Fibroblast of villous mesenchyme (primary cell): Measurements from ENCODE around the gene CACNG1. TPM values are rescaled to one million over a fixed set of nuclear protein-coding genes. Genes with fewer than 3 reads are reported as not detected.

Experiments
- DNase-seq: peaks from one replicate; pipeline ENCODE4 v3.0.0-alpha.2; 2010; ENCODE audit warnings: low read depth
- H3K4me3 ChIP-seq: 2 replicates; pipeline ENCODE4 v1.5.1; 2011; ENCODE audit warnings: low read depth, mild to moderate bottlenecking, low read length
- CTCF ChIP-seq: IDR thresholded peaks from 2 replicates; pipeline ENCODE4 v1.5.1; 2012; ENCODE audit warnings: low read depth, mild to moderate bottlenecking, low read length; ENCODE audit not compliant: insufficient read depth
- total RNA-seq: library from RNA; depleted of rRNA; stranded (reverse); fragments of >200 nt; gene quantifications from 2 replicates; pipeline ENCODE4 v1.2.3, GENCODE V29; 2012

Gene CACNG1
- total RNA-seq, 1 donor: not detected

GRCh38 chr17:67071595-67071994 lies 27.2 kb downstream of the CACNG1 start:
- TF ChIP-seq CTCF: no peak
- no peak overlapping the region for H3K4me3 ChIP-seq
- DNase-seq: no peak

- no peak for TF ChIP-seq CTCF
- DNase-seq: no peak
- no peak overlapping the region for H3K4me3 ChIP-seq
Measured at GRCh38 chr17:67072885-67073284, 28.5 kb downstream of the CACNG1 start.

- DNase-seq: no peak
- no peak for TF ChIP-seq CTCF
- no peak overlapping the region for H3K4me3 ChIP-seq
Measured at GRCh38 chr17:67074781-67075180, 30.4 kb downstream of the CACNG1 start.

- no peak for DNase-seq
- no peak for TF ChIP-seq CTCF
- H3K4me3 ChIP-seq: no peak overlapping the region
Measured at GRCh38 chr17:67076290-67076689, 31.9 kb downstream of the CACNG1 start.

- no peak overlapping the region for H3K4me3 ChIP-seq
- TF ChIP-seq CTCF: no peak
- no peak for DNase-seq
Measured at GRCh38 chr17:67078292-67078691, 33.9 kb downstream of the CACNG1 start.

- H3K4me3 ChIP-seq: no peak overlapping the region
- no peak for DNase-seq
- no peak for TF ChIP-seq CTCF
Measured at GRCh38 chr17:67079491-67079890, 35.1 kb downstream of the CACNG1 start.

GRCh38 chr17:67080804-67081203 lies 36.5 kb downstream of the CACNG1 start:
- no peak overlapping the region for H3K4me3 ChIP-seq
- no peak for DNase-seq
- no peak for TF ChIP-seq CTCF
